AG04449 (cell line): ENCODE measurements around the gene ADI1.
"Not testable (repeated sequence)": the region's sequence is repeated elsewhere in the genome, so short reads cannot be mapped to it uniquely, and the experiment has no call there.

Source experiments
- CTCF ChIA-PET: fragments of 350-600 bp; formaldehyde crosslinking; extraction: SDS; loops from one replicate; lab custom pipeline; 2021; ENCODE audit warnings: antibody characterized with exemption; lab: Yijun Ruan, JAX
- POLR2A ChIA-PET: fragments of 400-600, 350-600 bp; formaldehyde crosslinking; extraction: SDS; loops from one replicate; lab custom pipeline; 2020; ENCODE audit warnings: antibody characterized with exemption, inconsistent platforms; lab: Yijun Ruan, JAX
- DNase-seq: peaks from one replicate; pipeline ENCODE4 v3.0.0-alpha.2; 2010; ENCODE audit warnings: low read depth, low spot score
- H3K4me3 ChIP-seq: 2 replicates; pipeline ENCODE4 v1.5.1; 2011; ENCODE audit warnings: low read depth, mild to moderate bottlenecking, control low read depth, low read length
- CTCF ChIP-seq: IDR thresholded peaks from one replicate; pipeline ENCODE4 v1.5.1; 2011; ENCODE audit warnings: mild to moderate bottlenecking, moderate library complexity, low read length, control low read depth, inconsistent platforms; ENCODE audit not compliant: insufficient read depth; ENCODE audit errors: missing control alignments

Gene ADI1

GRCh38 chr2:3516831-3517230 is 2.5 kb downstream of the ADI1 start:
- DNase-seq = no peak
- no peak overlapping the region for H3K4me3 ChIP-seq
- CTCF ChIA-PET = interaction anchor here (0.8 kb wide), 1 partner anchor 60 kb away, joined by 4 read pairs; no protein-coding TSS in a partner anchor
- TF ChIP-seq CTCF = no peak
- POLR2A ChIA-PET = interaction anchor here (0.7 kb wide), 1 partner anchor 42 kb away, joined by 4 read pairs; no protein-coding TSS in a partner anchor

- POLR2A ChIA-PET, H3K4me3 ChIP-seq, DNase-seq: not testable (repeated sequence)
- CTCF ChIA-PET = interaction anchor here (1.5 kb wide), 1 partner anchor 22 kb away, joined by 3 read pairs; no protein-coding TSS in a partner anchor
Observed at GRCh38 chr2:3515438-3515837, 3.9 kb downstream of the ADI1 start.

GRCh38 chr2:3513026-3513810 is 6.1 kb downstream of the ADI1 start:
- POLR2A ChIA-PET = no interaction called here
- H3K4me3 ChIP-seq = no peak overlapping the region
- DNase-seq = no peak
- TF ChIP-seq CTCF = no peak
- CTCF ChIA-PET = interaction anchor here (1.1 kb wide), 1 partner anchor 11 kb away, joined by 3 read pairs; no protein-coding TSS in a partner anchor

GRCh38 chr2:3512086-3512485 is 7.2 kb downstream of the ADI1 start:
- ChIA-PET POLR2A (no interaction called here), CTCF (no interaction called here)
- no peak for TF ChIP-seq CTCF
- H3K4me3 ChIP-seq = no peak overlapping the region
- no peak for DNase-seq

- CTCF ChIA-PET = interaction anchor here (1.5 kb wide), 1 partner anchor 12 kb away, joined by 3 read pairs; no protein-coding TSS in a partner anchor
- no peak overlapping the region for H3K4me3 ChIP-seq
- no peak for TF ChIP-seq CTCF
- DNase-seq = no peak
- POLR2A ChIA-PET = interaction anchor here (0.9 kb wide), 1 partner anchor 13 kb away, joined by 3 read pairs; no protein-coding TSS in a partner anchor
Observed at GRCh38 chr2:3505771-3506170, 13.6 kb downstream of the ADI1 start.

GRCh38 chr2:3504741-3505140 is 14.6 kb downstream of the ADI1 start:
- no peak for DNase-seq
- CTCF ChIA-PET = no interaction called here
- POLR2A ChIA-PET = no interaction called here

More at GRCh38 chr2:3504741-3505140, 14.6 kb downstream of the ADI1 start:
- no peak for TF ChIP-seq CTCF
- H3K4me3 ChIP-seq = no peak overlapping the region
